Measurements from ENCODE around the gene UPK3BL2. TPM values are rescaled to one million over a fixed set of nuclear protein-coding genes. Genes with fewer than 3 reads are reported as not detected.
"Not testable (repeated sequence)": the region's sequence is repeated elsewhere in the genome, so short reads cannot be mapped to it uniquely, and the experiment has no call there.

UPK3BL2 gene
- total and polyA plus RNA-seq, 2 of the 13 experiments (the other 11 are each of a cell fraction or from before 2014, with no cell fraction given), result 2.4 to 8.9 TPM

GRCh38 chr7:102516951-102517350 lies 26.5 kb downstream of the UPK3BL2 start:
- WGBS (ENCODE audit: low lambda C conversion rate), result no CpG with 5 or more reads among the region's 10 CpGs
- H3K36me3 ChIP-seq (replicated peaks in 1 of 2; ENCODE audit: control insufficient read depth in 1 of 2, insufficient read depth in 2 of 2, low read length in 2 of 2); H3K27me3 ChIP-seq (ENCODE audit: control insufficient read depth in 1 of 2, insufficient read depth in 2 of 2, low read length in 2 of 2); DNase-seq (ENCODE audit: low spot score); H3K9me3 ChIP-seq (ENCODE audit: low read length); H4K20me1 ChIP-seq (ENCODE audit: insufficient read depth, low read length); H2AFZ ChIP-seq (ENCODE audit: low read length); H3K9ac ChIP-seq (ENCODE audit: insufficient read depth, low read depth, low read length); H3K4me2 ChIP-seq (ENCODE audit: low read depth, low read length); FAIRE-seq; H3K79me2 ChIP-seq (ENCODE audit: insufficient read depth, low read length); POLR2A ChIA-PET; H3K4me3 ChIP-seq (replicated peaks in 1 of 3; ENCODE audit: insufficient read depth in 1 of 3, low read depth in 2 of 3, low read length in 3 of 3); intact Hi-C loops (cut with micrococcal nuclease; ENCODE audit: unreplicated experiment); H3K4me1 ChIP-seq (ENCODE audit: insufficient read depth, low read length); in situ Hi-C loops (cut with HindIII; ENCODE audit: extremely low pct_ligation_motif_present, low pct_unique_long_range_greater_than_20kb); H3K27ac ChIP-seq (ENCODE audit: extremely low read length, insufficient read depth, low read length); BruUV-seq (replicated peaks); CTCF ChIA-PET (ENCODE audit: low intra/inter-chr PET ratio, low total read pairs): not testable (repeated sequence)
- ATAC-seq, result 0 out of 3 replicates have a peak, but pooled peaks have one; percentile 4

GRCh38 chr7:102515889-102516288 lies 27.6 kb downstream of the UPK3BL2 start:
- H3K4me1 ChIP-seq (ENCODE audit: insufficient read depth, low read length); H3K27me3 ChIP-seq (ENCODE audit: control insufficient read depth in 1 of 2, insufficient read depth in 2 of 2, low read length in 2 of 2); CTCF ChIA-PET (ENCODE audit: low intra/inter-chr PET ratio, low total read pairs); H3K4me3 ChIP-seq (replicated peaks in 1 of 3; ENCODE audit: insufficient read depth in 1 of 3, low read depth in 2 of 3, low read length in 3 of 3); H2AFZ ChIP-seq (ENCODE audit: low read length); H4K20me1 ChIP-seq (ENCODE audit: insufficient read depth, low read length); FAIRE-seq; H3K79me2 ChIP-seq (ENCODE audit: insufficient read depth, low read length); H3K4me2 ChIP-seq (ENCODE audit: low read depth, low read length); H3K27ac ChIP-seq (ENCODE audit: extremely low read length, insufficient read depth, low read length); H3K36me3 ChIP-seq (replicated peaks in 1 of 2; ENCODE audit: control insufficient read depth in 1 of 2, insufficient read depth in 2 of 2, low read length in 2 of 2); H3K9me3 ChIP-seq (ENCODE audit: low read length); H3K9ac ChIP-seq (ENCODE audit: insufficient read depth, low read depth, low read length); in situ Hi-C loops (cut with HindIII; ENCODE audit: extremely low pct_ligation_motif_present, low pct_unique_long_range_greater_than_20kb); DNase-seq (ENCODE audit: low spot score); intact Hi-C loops (cut with micrococcal nuclease; ENCODE audit: unreplicated experiment); POLR2A ChIA-PET; BruUV-seq (replicated peaks): not testable (repeated sequence)
- WGBS (ENCODE audit: low lambda C conversion rate), result no CpG with 5 or more reads among the region's 3 CpGs
- ATAC-seq, result peak; percentile 28

- ATAC-seq; FAIRE-seq; H3K9me3 ChIP-seq (ENCODE audit: low read length); DNase-seq (ENCODE audit: low spot score); H3K4me1 ChIP-seq (ENCODE audit: insufficient read depth, low read length); CTCF ChIA-PET (ENCODE audit: low intra/inter-chr PET ratio, low total read pairs); POLR2A ChIA-PET; H3K27ac ChIP-seq (ENCODE audit: extremely low read length, insufficient read depth, low read length); H3K79me2 ChIP-seq (ENCODE audit: insufficient read depth, low read length); H3K27me3 ChIP-seq (ENCODE audit: control insufficient read depth in 1 of 2, insufficient read depth in 2 of 2, low read length in 2 of 2); in situ Hi-C loops (cut with HindIII; ENCODE audit: extremely low pct_ligation_motif_present, low pct_unique_long_range_greater_than_20kb); H3K4me3 ChIP-seq (replicated peaks in 1 of 3; ENCODE audit: insufficient read depth in 1 of 3, low read depth in 2 of 3, low read length in 3 of 3); BruUV-seq (replicated peaks); H4K20me1 ChIP-seq (ENCODE audit: insufficient read depth, low read length); H3K4me2 ChIP-seq (ENCODE audit: low read depth, low read length); H3K36me3 ChIP-seq (replicated peaks in 1 of 2; ENCODE audit: control insufficient read depth in 1 of 2, insufficient read depth in 2 of 2, low read length in 2 of 2); intact Hi-C loops (cut with micrococcal nuclease; ENCODE audit: unreplicated experiment); H2AFZ ChIP-seq (ENCODE audit: low read length); H3K9ac ChIP-seq (ENCODE audit: insufficient read depth, low read depth, low read length): not testable (repeated sequence)
- WGBS (ENCODE audit: low lambda C conversion rate), result no CpG with 5 or more reads among the region's 15 CpGs
These were observed 28.4 kb downstream of the UPK3BL2 start for GRCh38 chr7:102514881-102515721.

- H3K36me3 ChIP-seq (replicated peaks in 1 of 2; ENCODE audit: control insufficient read depth in 1 of 2, insufficient read depth in 2 of 2, low read length in 2 of 2); CTCF ChIA-PET (ENCODE audit: low intra/inter-chr PET ratio, low total read pairs); BruUV-seq (replicated peaks); FAIRE-seq; H3K4me1 ChIP-seq (ENCODE audit: insufficient read depth, low read length); H3K9me3 ChIP-seq (ENCODE audit: low read length); H3K27ac ChIP-seq (ENCODE audit: extremely low read length, insufficient read depth, low read length); in situ Hi-C loops (cut with HindIII; ENCODE audit: extremely low pct_ligation_motif_present, low pct_unique_long_range_greater_than_20kb); H3K79me2 ChIP-seq (ENCODE audit: insufficient read depth, low read length); intact Hi-C loops (cut with micrococcal nuclease; ENCODE audit: unreplicated experiment); H4K20me1 ChIP-seq (ENCODE audit: insufficient read depth, low read length); H2AFZ ChIP-seq (ENCODE audit: low read length); POLR2A ChIA-PET; H3K4me2 ChIP-seq (ENCODE audit: low read depth, low read length); H3K27me3 ChIP-seq (ENCODE audit: control insufficient read depth in 1 of 2, insufficient read depth in 2 of 2, low read length in 2 of 2); H3K9ac ChIP-seq (ENCODE audit: insufficient read depth, low read depth, low read length); H3K4me3 ChIP-seq (replicated peaks in 1 of 3; ENCODE audit: insufficient read depth in 1 of 3, low read depth in 2 of 3, low read length in 3 of 3): not testable (repeated sequence)
- WGBS (ENCODE audit: low lambda C conversion rate), result 5% methylated on average over 5 of the region's 5 CpGs
- ATAC-seq, result peak; percentile 2; the same call in 1 of the 3 replicates
- DNase-seq (ENCODE audit: low spot score), result peak; percentile 5
These were observed 30.8 kb downstream of the UPK3BL2 start for GRCh38 chr7:102512642-102513221.

Measured in HepG2 (cell line).